Transverse colon (tissue), 4 donors: Measurements from ENCODE around the gene HSPA14. TPM values are rescaled to one million over a fixed set of nuclear protein-coding genes. Genes with fewer than 3 reads are reported as not detected.

Source experiments
- DNase-seq: peaks from one replicate; pipeline ENCODE4 v3.0.0-alpha.2; 2019
- H3K27ac ChIP-seq, 4 donors: fragments of 200-600 bp; sonication (generic); 2 replicates each; pipeline ENCODE4 v1.5.1; 2016 to 2018; ENCODE audit warnings: inconsistent platforms in 4 of 4
- H3K27me3 ChIP-seq: fragments of 200-600 bp; sonication (generic); 2 replicates; pipeline ENCODE4 v1.5.1; 2017; ENCODE audit warnings: inconsistent platforms
- H3K36me3 ChIP-seq, 4 donors: fragments of 200-600 bp; sonication (generic); 2 replicates each; pipeline ENCODE4 v1.5.1; 2017 to 2019; ENCODE audit warnings: inconsistent platforms in 4 of 4
- H3K4me1 ChIP-seq, 4 donors: fragments of 200-600 bp; sonication (generic); 2 replicates each; pipeline ENCODE4 v1.5.1; 2017 to 2020; ENCODE audit warnings: inconsistent platforms in 4 of 4
- H3K4me3 ChIP-seq, 4 donors: fragments of 200-600 bp; sonication (generic); 1 replicate in 1 of 4; 2 replicates in 3 of 4; pipeline versions ENCODE4 v1.5.1 to v1.6.1; 2017 to 2019; ENCODE audit warnings: inconsistent platforms in 4 of 4
- H3K9me3 ChIP-seq, 2 donors: fragments of 200-600 bp; sonication (generic); 2 replicates each; pipeline ENCODE4 v1.5.1; 2017 to 2019; ENCODE audit warnings: inconsistent platforms in 2 of 2
- CTCF ChIP-seq, 5 experiments: fragments of 200-600 bp in 3 of 5; fragments of 450-650 bp in 2 of 5; sonication (generic) in 3 of 5; IDR thresholded peaks; 1 replicate in 2 of 5; 2 replicates in 3 of 5; pipeline ENCODE4 v1.5.1; 2016 to 2017; ENCODE audit warnings: antibody characterized with exemption in 5 of 5, inconsistent platforms in 3 of 5, mild to moderate bottlenecking in 2 of 5, moderate library complexity in 1 of 5
- EP300 ChIP-seq: sonication (generic); formaldehyde crosslinking; IDR thresholded peaks from one replicate; pipeline ENCODE4 v1.6.1; 2017; ENCODE audit warnings: antibody characterized with exemption, low read depth
- POLR2A ChIP-seq: fragments of 450-650 bp; IDR thresholded peaks from one replicate; pipeline ENCODE4 v1.6.1; 2016; ENCODE audit warnings: antibody characterized with exemption, mild to moderate bottlenecking, moderate library complexity
- POLR2AphosphoS5 ChIP-seq, 3 donors: sonication (generic); formaldehyde crosslinking; IDR thresholded peaks; one replicate each; pipeline ENCODE4 v1.6.1; 2016; ENCODE audit warnings: antibody characterized with exemption in 3 of 3
- WGBS, 2 donors: methylation state at CpG; one replicate each; pipeline ENCODE4 v1.1.5; 2018; ENCODE audit warnings: low coverage in 1 of 2; 5-methylcytosine and 5-hydroxymethylcytosine counted together
- in situ Hi-C, 4 donors: fragments of 200-750 bp; cut with MboI; loops; one replicate each; pipeline versions ENCODE4 v1.15.0 to v1.15.1; 2017; ENCODE audit warnings: low sequenced_read_pairs in 3 of 4, low pct_ligation_motif_present in 1 of 4, low pct_unique_long_range_greater_than_20kb in 1 of 4
- intact Hi-C: fragments of 100-400 bp; cut with DNase I; formaldehyde crosslinking; loops from one replicate; pipeline ENCODE4 v1.15.1; 2023; ENCODE audit warnings: low total_unique reads
- total RNA-seq, 4 donors: library from RNA; depleted of rRNA; stranded (reverse); fragments of >200 nt; gene quantifications; one replicate each; pipeline ENCODE4 v1.1.0, GENCODE V29; 2016

Gene HSPA14
- total RNA-seq, 4 donors from 2014 or later = 6.7 to 15.4 (median 8.7) TPM

GRCh38 chr10:14821635-14822375 lies 16.3 kb upstream of the HSPA14 start:
- TF ChIP-seq EP300 (no peak), CTCF (IDR thresholded peaks at IDR 0.05) (no peak), POLR2A (no peak), POLR2AphosphoS5 (IDR thresholded peaks at IDR 0.05) (no peak)
- in situ Hi-C loops = loop anchor here in 3 of 4 donors (5.0 to 25.0 kb wide), 4 partner anchors 285 to 610 kb away; no protein-coding TSS in a partner anchor
- peak; percentile 33 for DNase-seq
- H3K4me1 ChIP-seq = peaks cover 0 to 13% (median 0%) of the 10 kb centered on the region in 4 donors
- H3K27me3 ChIP-seq = no peaks in the 10 kb centered on the region
- intact Hi-C loops = loop anchor here (10.0 kb wide), 2 partner anchors 277 to 317 kb away; no protein-coding TSS in a partner anchor
- H3K4me3 ChIP-seq = no peak overlapping the region
- H3K36me3 ChIP-seq = no peaks in the 10 kb centered on the region
- no peak overlapping the region for H3K27ac ChIP-seq
- no peaks in the 10 kb centered on the region for H3K9me3 ChIP-seq
- 55 to 67% methylated on average over 6 of the region's 6 CpGs for WGBS, 2 donors

- intact Hi-C loops (loop anchor here (10.0 kb wide), 2 partner anchors 278 to 318 kb away; no protein-coding TSS in a partner anchor), in situ Hi-C loops (loop anchor here in 3 of 4 donors (5.0 to 25.0 kb wide), 4 partner anchors 286 to 611 kb away; no protein-coding TSS in a partner anchor)
- Histone ChIP-seq H3K27me3 (no peaks in the 10 kb centered on the region), H3K4me1 (peaks cover 0 to 13% (median 0%) of the 10 kb centered on the region in 4 donors), H3K9me3 (no peaks in the 10 kb centered on the region), H3K4me3 (no peak overlapping the region), H3K27ac (no peak overlapping the region), H3K36me3 (no peaks in the 10 kb centered on the region)
- peak; percentile 29 for DNase-seq
- TF ChIP-seq CTCF (IDR thresholded peaks at IDR 0.05) = peak; percentile 58 to 70 (median 64)
- no peak for TF ChIP-seq POLR2AphosphoS5 (IDR thresholded peaks at IDR 0.05)
- no peak for TF ChIP-seq POLR2A
- no peak for TF ChIP-seq EP300
- WGBS, 2 donors = 35 to 38% methylated on average over 3 of the region's 3 CpGs
These were observed 15.0 kb upstream of the HSPA14 start for GRCh38 chr10:14822879-14823755.

- in situ Hi-C loops = loop anchor here in 3 of 4 donors (5.0 to 25.0 kb wide), 4 partner anchors 287 to 612 kb away; no protein-coding TSS in a partner anchor
These were observed 14.1 kb upstream of the HSPA14 start for GRCh38 chr10:14823966-14824365.

More at GRCh38 chr10:14823966-14824365, 14.1 kb upstream of the HSPA14 start:
- 85 to 92% methylated on average over 1 to 3 of the region's 3 CpGs for WGBS, 2 donors
- TF ChIP-seq EP300 (no peak), CTCF (IDR thresholded peaks at IDR 0.05) (no peak), POLR2A (no peak), POLR2AphosphoS5 (IDR thresholded peaks at IDR 0.05) (no peak)
- Histone ChIP-seq H3K27ac (no peak overlapping the region), H3K27me3 (no peaks in the 10 kb centered on the region), H3K9me3 (no peaks in the 10 kb centered on the region), H3K4me1 (peaks cover 0 to 13% (median 0%) of the 10 kb centered on the region in 4 donors), H3K36me3 (no peaks in the 10 kb centered on the region), H3K4me3 (no peak overlapping the region)
- DNase-seq = no peak
- intact Hi-C loops = loop anchor here (10.0 kb wide), 2 partner anchors 279 to 319 kb away; no protein-coding TSS in a partner anchor
